Neutrophil (primary cell): ENCODE measurements around the gene OTX2.

Experiments
- H3K27ac ChIP-seq: fragments of 200-600 bp; sonication (generic); 2 replicates; pipeline ENCODE4 v1.5.1; 2016; ENCODE audit warnings: mild to moderate bottlenecking, moderate library complexity
- H3K27me3 ChIP-seq: fragments of 200-600 bp; sonication (generic); 2 replicates; pipeline ENCODE4 v1.6.0; 2016; ENCODE audit warnings: mild to moderate bottlenecking
- H3K36me3 ChIP-seq: fragments of 200-600 bp; sonication (generic); 2 replicates; pipeline ENCODE4 v1.5.1; 2017
- H3K4me1 ChIP-seq, 2 experiments: fragments of 200-600 bp in 1 of 2; sonication (generic) in 1 of 2; 1 replicate in 1 of 2; 2 replicates in 1 of 2; pipeline versions ENCODE4 v1.5.1 to v1.6.1; 2013 to 2016; ENCODE audit warnings: low read depth in 1 of 2, low read length in 1 of 2, mild to moderate bottlenecking in 1 of 2, moderate library complexity in 1 of 2; ENCODE audit not compliant: control insufficient read depth in 1 of 2, insufficient read depth in 1 of 2
- H3K4me3 ChIP-seq, 2 experiments: fragments of 200-600 bp in 1 of 2; sonication (generic) in 1 of 2; 1 replicate in 1 of 2; 2 replicates in 1 of 2; pipeline ENCODE4 v1.5.1; 2013 to 2016; ENCODE audit warnings: low read depth in 1 of 2, low read length in 1 of 2, mild to moderate bottlenecking in 1 of 2, moderate library complexity in 1 of 2
- H3K9me3 ChIP-seq: fragments of 200-600 bp; sonication (generic); 2 replicates; pipeline ENCODE4 v1.5.1; 2016
- CTCF ChIP-seq: fragments of 200-600 bp; sonication (generic); IDR thresholded peaks from 2 replicates; pipeline ENCODE4 v1.5.1; 2016; ENCODE audit warnings: antibody characterized with exemption

The OTX2 gene

GRCh38 chr14:56801920-56802319, 8.4 kb downstream of the OTX2 start:
- Histone ChIP-seq H3K4me3 (no peak overlapping the region), H3K27me3 (peaks cover 100% of the 10 kb centered on the region), H3K4me1 (no peaks in the 10 kb centered on the region), H3K9me3 (no peaks in the 10 kb centered on the region), H3K27ac (no peak overlapping the region), H3K36me3 (no peaks in the 10 kb centered on the region)
- no peak for TF ChIP-seq CTCF

GRCh38 chr14:56799343-56799645, 11.0 kb downstream of the OTX2 start:
- Histone ChIP-seq H3K27me3 (peaks cover 100% of the 10 kb centered on the region), H3K9me3 (no peaks in the 10 kb centered on the region)

GRCh38 chr14:56798447-56799342, 11.6 kb downstream of the OTX2 start:
- no peak overlapping the region for H3K27ac ChIP-seq
- no peak for TF ChIP-seq CTCF
- no peaks in the 10 kb centered on the region for H3K4me1 ChIP-seq
- H3K36me3 ChIP-seq, result no peaks in the 10 kb centered on the region
- no peaks in the 10 kb centered on the region for H3K9me3 ChIP-seq
- H3K27me3 ChIP-seq, result peaks cover 100% of the 10 kb centered on the region
- H3K4me3 ChIP-seq, result no peak overlapping the region

More at GRCh38 chr14:56799343-56799645, 11.0 kb downstream of the OTX2 start:
- H3K27ac ChIP-seq, result no peak overlapping the region
- TF ChIP-seq CTCF, result no peak
- H3K4me1 ChIP-seq, result no peaks in the 10 kb centered on the region
- no peak overlapping the region for H3K4me3 ChIP-seq
- H3K36me3 ChIP-seq, result no peaks in the 10 kb centered on the region

GRCh38 chr14:56797569-56798446, 12.5 kb downstream of the OTX2 start:
- H3K4me1 ChIP-seq, result no peaks in the 10 kb centered on the region
- H3K27ac ChIP-seq, result no peak overlapping the region
- no peak for TF ChIP-seq CTCF
- no peak overlapping the region for H3K4me3 ChIP-seq
- no peaks in the 10 kb centered on the region for H3K9me3 ChIP-seq
- H3K27me3 ChIP-seq, result peaks cover 100% of the 10 kb centered on the region
- no peaks in the 10 kb centered on the region for H3K36me3 ChIP-seq

GRCh38 chr14:56797003-56797568, 13.2 kb downstream of the OTX2 start:
- Histone ChIP-seq H3K36me3 (no peaks in the 10 kb centered on the region), H3K4me3 (no peak overlapping the region), H3K4me1 (no peaks in the 10 kb centered on the region), H3K27ac (no peak overlapping the region), H3K9me3 (no peaks in the 10 kb centered on the region), H3K27me3 (peaks cover 100% of the 10 kb centered on the region)
- no peak for TF ChIP-seq CTCF
